ENCODE data around the gene ADGRD2. TPM values are rescaled to one million over a fixed set of nuclear protein-coding genes. Genes with fewer than 3 reads are reported as not detected.

ADGRD2 gene
- total and polyA plus RNA-seq, 2 of the 13 experiments (the other 11 are each of a cell fraction or from before 2014, with no cell fraction given), result not detected

DNA sequence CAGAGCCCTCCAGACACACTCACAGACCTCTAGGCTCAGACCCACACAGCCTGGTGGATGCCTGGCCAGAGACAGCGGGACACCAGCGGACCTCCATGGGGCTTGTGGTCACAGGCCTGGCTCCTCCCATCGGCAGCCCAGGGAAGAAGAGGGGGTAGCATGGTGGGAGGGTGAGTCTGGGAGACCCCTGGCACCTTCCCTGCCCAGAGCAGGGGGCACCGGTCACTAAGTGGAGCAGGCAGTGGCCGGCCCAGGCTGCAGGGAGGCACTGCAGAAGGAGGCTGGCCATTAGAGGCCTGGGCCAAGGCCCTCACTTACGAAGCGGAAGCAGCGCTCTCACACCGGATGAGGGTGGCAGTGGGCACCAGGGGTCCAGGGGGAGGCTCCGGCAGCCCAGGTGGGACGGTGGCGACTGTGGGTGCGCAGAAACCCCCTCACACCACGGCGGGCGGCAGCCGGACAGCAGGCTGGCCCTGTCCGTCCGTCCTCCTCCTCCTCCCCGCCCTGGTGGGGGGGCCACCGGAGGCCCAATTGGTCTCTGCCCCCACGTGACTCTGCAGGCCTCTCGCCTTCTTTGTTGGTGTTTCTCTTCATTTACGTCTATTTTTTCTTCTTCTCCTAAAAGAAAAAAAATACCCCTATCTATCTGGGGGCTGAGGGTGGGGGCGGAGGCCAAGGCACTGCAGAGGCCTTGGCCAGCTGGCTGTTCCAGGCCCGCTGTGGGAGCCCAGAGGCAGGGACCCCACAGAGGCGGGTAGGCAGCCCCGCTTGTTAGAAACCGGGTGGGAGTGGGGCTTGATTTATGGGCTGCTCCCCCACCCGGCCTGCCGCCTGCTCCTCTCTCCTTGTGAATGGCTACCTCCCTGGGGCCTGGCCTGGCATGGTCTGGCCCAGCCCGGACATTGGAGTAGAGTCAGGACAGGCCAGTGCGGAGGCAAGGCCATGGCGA is 57.0 kb downstream of the ADGRD2 start, which contains the start of gene NR5A1 (continued):
- TF ChIP-seq, protein P1, sequence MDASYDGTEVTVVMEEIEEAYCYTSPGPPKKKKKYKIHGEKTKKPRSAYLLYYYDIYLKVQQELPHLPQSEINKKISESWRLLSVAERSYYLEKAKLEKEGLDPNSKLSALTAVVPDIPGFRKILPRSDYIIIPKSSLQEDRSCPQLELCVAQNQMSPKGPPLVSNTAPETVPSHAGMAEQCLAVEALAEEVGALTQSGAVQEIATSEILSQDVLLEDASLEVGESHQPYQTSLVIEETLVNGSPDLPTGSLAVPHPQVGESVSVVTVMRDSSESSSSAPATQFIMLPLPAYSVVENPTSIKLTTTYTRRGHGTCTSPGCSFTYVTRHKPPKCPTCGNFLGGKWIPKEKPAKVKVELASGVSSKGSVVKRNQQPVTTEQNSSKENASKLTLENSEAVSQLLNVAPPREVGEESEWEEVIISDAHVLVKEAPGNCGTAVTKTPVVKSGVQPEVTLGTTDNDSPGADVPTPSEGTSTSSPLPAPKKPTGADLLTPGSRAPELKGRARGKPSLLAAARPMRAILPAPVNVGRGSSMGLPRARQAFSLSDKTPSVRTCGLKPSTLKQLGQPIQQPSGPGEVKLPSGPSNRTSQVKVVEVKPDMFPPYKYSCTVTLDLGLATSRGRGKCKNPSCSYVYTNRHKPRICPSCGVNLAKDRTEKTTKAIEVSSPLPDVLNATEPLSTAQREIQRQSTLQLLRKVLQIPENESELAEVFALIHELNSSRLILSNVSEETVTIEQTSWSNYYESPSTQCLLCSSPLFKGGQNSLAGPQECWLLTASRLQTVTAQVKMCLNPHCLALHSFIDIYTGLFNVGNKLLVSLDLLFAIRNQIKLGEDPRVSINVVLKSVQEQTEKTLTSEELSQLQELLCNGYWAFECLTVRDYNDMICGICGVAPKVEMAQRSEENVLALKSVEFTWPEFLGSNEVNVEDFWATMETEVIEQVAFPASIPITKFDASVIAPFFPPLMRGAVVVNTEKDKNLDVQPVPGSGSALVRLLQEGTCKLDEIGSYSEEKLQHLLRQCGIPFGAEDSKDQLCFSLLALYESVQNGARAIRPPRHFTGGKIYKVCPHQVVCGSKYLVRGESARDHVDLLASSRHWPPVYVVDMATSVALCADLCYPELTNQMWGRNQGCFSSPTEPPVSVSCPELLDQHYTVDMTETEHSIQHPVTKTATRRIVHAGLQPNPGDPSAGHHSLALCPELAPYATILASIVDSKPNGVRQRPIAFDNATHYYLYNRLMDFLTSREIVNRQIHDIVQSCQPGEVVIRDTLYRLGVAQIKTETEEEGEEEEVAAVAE (CRISPR knock-in tag; IDR thresholded peaks at IDR 0.05; ENCODE audit: borderline replicate concordance), result no peak; the same call in 1 of the 2 replicates
- no peak for TF ChIP-seq SSRP1 (CRISPR knock-in tag; IDR thresholded peaks at IDR 0.05)
- peak; percentile 57; the same call in 1 of the 2 replicates for TF ChIP-seq ZNF749 (CRISPR knock-in tag; IDR thresholded peaks at IDR 0.05; ENCODE audit: borderline replicate concordance)
- TF ChIP-seq, protein P2, sequence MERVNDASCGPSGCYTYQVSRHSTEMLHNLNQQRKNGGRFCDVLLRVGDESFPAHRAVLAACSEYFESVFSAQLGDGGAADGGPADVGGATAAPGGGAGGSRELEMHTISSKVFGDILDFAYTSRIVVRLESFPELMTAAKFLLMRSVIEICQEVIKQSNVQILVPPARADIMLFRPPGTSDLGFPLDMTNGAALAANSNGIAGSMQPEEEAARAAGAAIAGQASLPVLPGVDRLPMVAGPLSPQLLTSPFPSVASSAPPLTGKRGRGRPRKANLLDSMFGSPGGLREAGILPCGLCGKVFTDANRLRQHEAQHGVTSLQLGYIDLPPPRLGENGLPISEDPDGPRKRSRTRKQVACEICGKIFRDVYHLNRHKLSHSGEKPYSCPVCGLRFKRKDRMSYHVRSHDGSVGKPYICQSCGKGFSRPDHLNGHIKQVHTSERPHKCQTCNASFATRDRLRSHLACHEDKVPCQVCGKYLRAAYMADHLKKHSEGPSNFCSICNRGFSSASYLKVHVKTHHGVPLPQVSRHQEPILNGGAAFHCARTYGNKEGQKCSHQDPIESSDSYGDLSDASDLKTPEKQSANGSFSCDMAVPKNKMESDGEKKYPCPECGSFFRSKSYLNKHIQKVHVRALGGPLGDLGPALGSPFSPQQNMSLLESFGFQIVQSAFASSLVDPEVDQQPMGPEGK (CRISPR knock-in tag; IDR thresholded peaks at IDR 0.05), result peak; percentile 97
- TF ChIP-seq, protein P3, sequence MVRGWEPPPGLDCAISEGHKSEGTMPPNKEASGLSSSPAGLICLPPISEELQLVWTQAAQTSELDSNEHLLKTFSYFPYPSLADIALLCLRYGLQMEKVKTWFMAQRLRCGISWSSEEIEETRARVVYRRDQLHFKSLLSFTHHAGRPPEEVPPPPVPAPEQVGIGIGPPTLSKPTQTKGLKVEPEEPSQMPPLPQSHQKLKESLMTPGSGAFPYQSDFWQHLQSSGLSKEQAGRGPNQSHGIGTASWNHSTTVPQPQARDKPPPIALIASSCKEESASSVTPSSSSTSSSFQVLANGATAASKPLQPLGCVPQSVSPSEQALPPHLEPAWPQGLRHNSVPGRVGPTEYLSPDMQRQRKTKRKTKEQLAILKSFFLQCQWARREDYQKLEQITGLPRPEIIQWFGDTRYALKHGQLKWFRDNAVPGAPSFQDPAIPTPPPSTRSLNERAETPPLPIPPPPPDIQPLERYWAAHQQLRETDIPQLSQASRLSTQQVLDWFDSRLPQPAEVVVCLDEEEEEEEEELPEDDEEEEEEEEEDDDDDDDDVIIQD (CRISPR knock-in tag; IDR thresholded peaks at IDR 0.05; ENCODE audit: low read depth), result no peak; the same call in 1 of the 2 replicates
- TF ChIP-seq TCF12 (IDR thresholded peaks at IDR 0.05), result no peak
- TF ChIP-seq TCF12 (CRISPR knock-in tag; IDR thresholded peaks at IDR 0.05), result no peak
- peak; percentile 35; the same call in 1 of the 2 replicates for TF ChIP-seq TBX3 (IDR thresholded peaks at IDR 0.05; ENCODE audit: borderline replicate concordance)
- no peak for TF ChIP-seq ADNP (CRISPR knock-in tag; IDR thresholded peaks at IDR 0.05)
- TF ChIP-seq NFRKB (IDR thresholded peaks at IDR 0.05), result no peak
- no peak; the same call in 1 of the 2 replicates for TF ChIP-seq RARA (CRISPR knock-in tag; IDR thresholded peaks at IDR 0.05)
- TF ChIP-seq, protein P4, sequence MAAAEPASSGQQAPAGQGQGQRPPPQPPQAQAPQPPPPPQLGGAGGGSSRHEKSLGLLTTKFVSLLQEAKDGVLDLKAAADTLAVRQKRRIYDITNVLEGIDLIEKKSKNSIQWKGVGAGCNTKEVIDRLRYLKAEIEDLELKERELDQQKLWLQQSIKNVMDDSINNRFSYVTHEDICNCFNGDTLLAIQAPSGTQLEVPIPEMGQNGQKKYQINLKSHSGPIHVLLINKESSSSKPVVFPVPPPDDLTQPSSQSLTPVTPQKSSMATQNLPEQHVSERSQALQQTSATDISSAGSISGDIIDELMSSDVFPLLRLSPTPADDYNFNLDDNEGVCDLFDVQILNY (CRISPR knock-in tag; conservative IDR thresholded peaks at IDR 0.05), result no peak; the same call in 1 of the 2 replicates
- TF ChIP-seq TAF1 (CRISPR knock-in tag; IDR thresholded peaks at IDR 0.05), result peak; percentile 87
- 0 out of 2 replicates have a peak, but pooled peaks have one; percentile 68 for TF ChIP-seq ZNF30 (CRISPR knock-in tag; IDR thresholded peaks at IDR 0.05)
- no peak for TF ChIP-seq FOSL1 (CRISPR knock-in tag; IDR thresholded peaks at IDR 0.05; ENCODE audit: borderline replicate concordance)
- TF ChIP-seq CENPT (CRISPR knock-in tag; IDR thresholded peaks at IDR 0.05; ENCODE audit: low read depth), result no peak
- no peak for TF ChIP-seq FOXK2 (IDR thresholded peaks at IDR 0.05)
- TF ChIP-seq, protein P5, sequence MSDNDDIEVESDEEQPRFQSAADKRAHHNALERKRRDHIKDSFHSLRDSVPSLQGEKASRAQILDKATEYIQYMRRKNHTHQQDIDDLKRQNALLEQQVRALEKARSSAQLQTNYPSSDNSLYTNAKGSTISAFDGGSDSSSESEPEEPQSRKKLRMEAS (IDR thresholded peaks at IDR 0.05), result no peak

Data from HepG2 (cell line).